HG02870 (cell line): ENCODE data around the gene SLC28A2.
"Not testable (repeated sequence)": the region's sequence is repeated elsewhere in the genome, so short reads cannot be mapped to it uniquely, and the experiment has no call there.

Source experiments
- ATAC-seq: cut with Tn5 transposase; IDR thresholded peaks from one replicate; pipeline ENCODE4 v1.9.1; 2021; ENCODE audit warnings: mild to moderate bottlenecking, moderate library complexity; ENCODE audit not compliant: unreplicated experiment

SLC28A2 gene

DNA sequence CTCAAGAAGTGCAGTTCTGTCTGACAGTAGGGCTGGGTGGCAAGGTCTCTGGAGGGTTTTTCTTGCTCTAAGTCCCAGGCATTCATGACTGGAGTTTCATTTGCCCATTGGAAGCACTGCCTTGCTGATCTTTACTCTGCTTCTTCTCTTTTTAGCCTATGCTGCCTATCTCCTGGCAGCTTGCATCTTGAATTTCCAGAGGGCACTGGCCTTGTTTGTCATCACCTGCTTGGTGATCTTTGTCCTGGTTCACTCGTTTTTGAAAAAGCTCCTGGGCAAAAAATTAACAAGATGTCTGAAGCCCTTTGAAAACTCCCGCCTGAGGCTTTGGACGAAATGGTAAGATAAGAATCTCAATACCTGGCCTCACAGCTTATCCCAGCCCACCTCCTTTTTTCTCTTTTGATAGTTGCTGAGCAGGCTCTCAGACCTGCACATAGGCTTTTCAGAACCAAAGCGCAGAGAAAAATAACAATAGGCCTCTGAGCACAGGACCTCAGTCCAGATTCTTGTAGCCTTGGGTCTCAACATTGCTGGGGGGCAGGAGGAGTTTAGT is 10.9 kb downstream of the SLC28A2 start:
- no peak for ATAC-seq

DNA sequence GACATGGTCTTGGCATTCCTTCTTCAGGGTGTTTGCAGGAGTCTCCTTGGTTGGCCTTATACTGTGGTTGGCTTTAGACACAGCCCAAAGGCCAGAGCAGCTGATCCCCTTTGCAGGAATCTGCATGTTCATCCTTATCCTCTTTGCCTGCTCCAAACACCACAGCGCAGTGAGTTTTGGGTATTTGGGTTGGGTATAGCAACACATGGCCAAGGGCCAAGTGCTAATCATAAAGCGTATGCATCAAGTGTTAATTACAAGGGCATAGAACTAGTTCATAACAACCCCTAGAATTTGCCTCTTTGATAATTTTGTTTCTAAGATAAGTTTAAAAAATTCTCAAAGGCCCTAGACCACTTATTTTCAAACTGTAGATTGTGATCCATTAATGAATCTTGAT is 11.8 kb downstream of the SLC28A2 start:
- no peak for ATAC-seq

DNA sequence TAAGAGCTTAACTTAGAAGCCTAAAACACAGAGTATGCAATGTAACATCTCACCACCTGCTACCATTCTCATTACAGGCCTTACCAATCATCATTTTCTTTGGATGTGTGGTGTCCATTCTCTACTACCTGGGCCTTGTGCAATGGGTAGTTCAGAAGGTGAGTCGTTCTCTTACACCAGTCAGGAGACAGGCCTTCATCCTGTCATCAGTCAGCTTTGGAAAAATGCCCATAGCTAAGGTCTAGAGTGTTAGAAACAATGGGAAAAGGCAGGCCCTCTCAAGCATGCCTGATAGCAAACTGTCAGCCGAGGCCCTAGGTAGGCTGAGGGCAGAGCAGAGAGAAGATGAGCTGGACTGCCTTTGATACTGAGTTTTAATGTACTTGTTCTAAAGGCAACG is 13.5 kb downstream of the SLC28A2 start:
- no peak for ATAC-seq

DNA sequence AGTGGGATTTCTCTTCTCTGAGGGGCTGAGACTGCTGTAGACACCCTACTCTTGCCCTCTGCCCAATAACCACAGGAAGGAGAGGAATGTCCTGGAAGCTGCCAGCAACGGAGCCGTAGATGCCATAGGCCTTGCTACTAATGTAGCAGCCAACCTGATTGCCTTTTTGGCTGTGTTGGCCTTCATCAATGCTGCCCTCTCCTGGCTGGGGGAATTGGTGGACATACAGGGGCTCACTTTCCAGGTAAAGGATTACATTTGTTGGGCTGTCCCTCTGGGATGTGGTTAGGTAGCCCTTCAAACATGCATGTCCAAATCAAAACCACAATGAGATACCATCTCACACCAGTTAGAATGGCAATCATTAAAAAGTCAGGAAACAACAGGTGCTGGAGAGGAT is 16.1 kb downstream of the SLC28A2 start:
- no peak for ATAC-seq

DNA sequence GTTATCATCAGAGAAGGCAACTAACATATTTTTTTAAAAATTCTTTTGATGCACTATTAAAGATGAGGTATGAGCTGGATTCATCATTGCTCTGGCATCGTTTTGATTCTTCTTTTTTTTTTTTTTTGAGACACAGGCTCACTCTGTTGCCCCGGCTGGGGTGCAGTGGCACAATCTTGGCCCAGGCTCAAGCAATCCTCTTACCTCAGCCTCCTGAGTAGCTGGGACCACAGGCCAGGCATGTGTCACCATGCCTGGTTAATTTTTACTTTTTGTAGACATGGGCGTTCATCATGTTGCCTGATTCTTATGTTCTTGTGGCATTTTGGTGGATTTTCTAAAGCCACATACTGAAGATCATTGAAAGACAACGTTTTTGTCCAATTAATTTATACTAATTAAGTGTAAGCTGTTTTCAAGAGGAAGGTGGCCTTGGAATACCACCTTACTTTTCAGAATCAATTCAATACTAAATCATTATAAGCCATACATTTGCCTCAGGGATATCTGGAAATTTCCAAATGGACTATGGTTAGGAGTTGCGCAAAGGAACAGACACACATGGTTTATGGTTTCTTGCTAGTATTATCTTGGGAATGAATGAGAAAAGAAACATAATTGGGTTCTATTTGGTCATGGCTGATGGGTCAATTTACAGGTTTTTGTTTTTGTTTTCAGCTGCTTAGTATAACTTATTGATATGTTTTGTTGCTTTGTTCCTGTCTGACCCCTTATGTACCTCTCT is 22.8 kb downstream of the SLC28A2 start:
- ATAC-seq, result no peak

DNA sequence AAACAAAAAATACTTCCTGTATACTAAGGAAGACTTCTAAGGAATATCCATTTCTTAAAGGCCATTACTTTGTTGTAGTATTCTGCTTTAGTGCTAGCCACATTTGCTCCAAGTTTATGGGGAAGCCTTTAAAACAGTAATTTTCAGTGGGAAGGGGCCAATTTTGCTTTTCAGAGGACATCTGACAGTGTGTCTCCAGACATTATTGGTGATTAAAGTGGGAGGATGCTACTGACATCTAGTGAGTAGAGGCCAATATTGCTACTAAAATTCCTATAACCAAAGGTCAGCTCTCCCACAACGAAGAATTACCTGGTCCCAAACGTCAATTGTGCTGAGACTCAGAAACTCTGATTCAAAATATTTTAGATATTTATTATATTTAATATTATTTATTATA is 24.8 kb downstream of the SLC28A2 start:
- no peak for ATAC-seq

DNA sequence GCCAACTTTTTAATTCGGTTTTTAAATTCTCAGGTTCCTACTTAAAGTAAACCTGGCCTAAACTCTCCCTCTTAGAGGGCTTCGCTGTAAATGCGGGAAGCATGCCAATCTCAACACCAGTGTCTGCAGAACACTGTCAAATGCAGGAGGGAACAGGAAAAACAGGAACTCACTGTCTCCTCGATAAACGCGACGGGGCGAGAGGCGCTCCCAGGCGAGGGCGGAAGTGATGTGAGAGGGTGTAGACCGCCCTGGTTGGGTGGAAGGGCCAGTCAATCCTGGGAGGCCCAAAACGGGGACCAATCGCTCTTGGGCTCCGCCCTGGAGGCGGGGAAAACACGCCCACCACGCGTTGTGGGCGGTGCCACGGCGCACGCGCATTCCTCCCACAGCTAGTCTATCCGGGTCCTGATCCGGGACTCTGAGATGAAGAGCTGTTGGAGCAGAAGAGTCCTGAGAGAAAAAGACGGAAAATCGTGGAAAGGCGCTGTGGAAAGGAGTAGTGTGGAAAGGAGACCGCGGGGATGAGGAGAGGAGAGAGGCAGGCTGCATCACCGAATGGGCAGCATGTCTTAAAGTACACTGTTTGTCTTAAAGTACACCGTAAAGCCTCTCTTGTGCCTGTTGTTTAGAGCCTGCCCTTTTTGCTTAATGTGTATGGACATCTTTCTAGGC is 27.1 kb downstream of the SLC28A2 start:
- ATAC-seq, result peak; percentile 100

DNA sequence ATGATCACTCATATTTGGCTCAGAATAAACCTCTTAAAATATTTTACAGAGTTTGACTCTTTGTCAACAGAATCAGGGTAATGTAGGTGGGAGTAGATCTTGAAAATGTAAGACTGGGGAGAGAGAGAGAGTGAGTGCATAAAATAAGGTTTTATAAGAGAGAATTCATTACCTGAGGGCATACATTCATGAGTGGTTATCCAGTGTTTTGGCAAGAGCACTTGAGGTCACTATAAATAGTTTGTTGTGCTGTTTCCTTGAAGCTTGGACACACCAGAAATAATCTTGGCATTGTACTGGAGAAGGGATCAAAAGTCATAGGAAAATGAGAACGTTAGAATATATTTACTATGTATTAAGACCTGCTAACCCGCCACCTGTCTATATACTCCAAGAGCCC is 33.4 kb downstream of the SLC28A2 start:
- ATAC-seq, result no peak

DNA sequence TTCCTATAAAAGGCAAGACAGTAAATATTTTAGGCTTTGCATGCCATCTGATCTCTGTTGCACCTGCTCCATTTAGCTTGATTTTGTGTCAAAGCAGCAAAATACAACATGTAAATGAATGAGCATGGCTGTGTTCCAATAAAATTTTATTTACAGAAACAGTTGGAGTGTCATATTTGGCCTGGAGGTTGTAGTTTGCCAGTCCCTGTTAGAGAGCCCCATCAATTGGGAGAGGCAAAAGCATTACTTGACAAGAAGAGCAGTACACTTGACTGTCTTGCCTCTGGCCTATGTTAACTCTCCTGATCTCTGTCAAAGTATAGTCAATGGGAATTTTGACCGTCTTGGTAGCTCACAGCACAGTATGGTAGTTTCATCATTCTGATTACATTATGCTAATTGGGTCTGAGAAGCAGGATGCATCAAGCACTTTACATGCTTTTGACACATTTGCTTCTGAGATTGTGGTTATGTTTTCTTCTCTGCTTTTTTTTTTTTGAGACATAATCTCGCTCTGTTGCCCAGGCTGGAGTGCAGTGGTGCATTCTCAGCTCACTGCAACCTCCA is 35.4 kb downstream of the SLC28A2 start:
- ATAC-seq, result no peak

DNA sequence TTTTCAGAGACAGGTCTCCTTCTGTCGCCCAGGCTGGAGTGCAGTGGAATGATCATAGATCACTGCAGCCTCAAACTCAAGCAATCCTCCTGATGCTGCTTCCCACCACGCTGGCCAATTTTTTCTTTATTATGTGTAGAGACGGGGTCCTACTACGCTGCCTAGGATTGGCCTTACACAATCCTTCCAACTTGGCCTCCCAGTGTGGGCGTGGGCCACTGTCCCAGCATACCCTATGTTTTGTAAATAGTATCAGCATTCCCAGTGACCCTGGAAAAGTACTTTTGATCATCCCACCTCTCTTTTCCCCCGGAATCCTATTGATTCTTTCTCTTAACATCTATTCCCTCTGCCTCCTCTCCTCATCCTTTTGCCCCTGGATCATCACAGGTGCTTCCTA is 36.9 kb downstream of the SLC28A2 start:
- ATAC-seq, result no peak

DNA sequence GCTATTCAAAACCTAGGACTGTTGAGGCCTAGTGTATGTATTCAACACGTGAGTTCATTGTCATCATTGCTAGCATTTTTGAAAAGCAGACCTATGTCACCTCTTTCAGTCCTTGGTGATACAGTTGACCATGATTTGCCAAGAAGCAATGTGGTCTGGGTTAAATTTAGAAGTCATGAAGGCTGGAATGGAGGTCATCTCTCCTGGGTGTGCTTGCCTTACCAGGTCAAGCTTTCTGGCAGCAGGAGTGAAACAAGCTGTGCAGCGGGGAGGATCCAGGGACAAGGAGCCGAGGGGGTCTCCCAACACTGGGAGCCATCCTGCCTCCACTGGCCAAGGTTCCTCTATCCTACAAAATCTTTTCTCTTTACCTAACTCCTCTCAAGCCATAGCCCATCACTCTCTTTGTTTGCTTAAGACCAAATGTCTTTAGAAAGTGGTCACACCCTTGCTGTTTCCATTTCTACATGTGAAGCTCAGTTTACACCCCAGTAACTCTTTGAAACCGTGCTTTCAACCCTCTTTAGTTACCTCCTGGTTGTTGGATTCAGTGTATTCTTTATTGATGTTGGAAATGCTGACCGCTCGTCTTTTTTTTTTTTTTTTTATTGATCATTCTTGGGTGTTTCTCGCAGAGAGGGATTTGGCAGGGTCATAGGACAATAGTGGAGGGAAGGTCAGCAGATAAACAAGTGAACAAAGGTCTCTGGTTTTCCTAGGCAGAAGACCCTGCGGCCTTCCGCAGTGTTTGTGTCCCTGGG is 40.0 kb downstream of the SLC28A2 start:
- no peak for ATAC-seq

DNA sequence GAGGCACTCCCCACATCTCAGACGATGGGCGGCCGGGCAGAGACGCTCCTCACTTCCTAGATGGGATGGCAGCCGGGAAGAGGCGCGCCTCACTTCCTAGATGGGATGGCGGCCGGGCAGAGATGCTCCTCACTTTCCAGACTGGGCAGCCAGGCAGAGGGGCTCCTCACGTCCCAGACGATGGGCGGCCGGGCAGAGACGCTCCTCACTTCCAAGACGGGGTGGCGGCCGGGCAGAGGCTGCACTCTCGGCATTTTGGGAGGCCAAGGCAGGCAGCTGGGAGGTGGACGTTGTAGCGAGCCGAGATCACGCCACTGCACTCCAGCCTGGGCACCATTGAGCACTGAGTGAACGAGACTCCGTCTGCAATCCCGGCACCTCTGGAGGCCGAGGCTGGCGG is 41.3 kb downstream of the SLC28A2 start:
- ATAC-seq, result not testable (repeated sequence)

DNA sequence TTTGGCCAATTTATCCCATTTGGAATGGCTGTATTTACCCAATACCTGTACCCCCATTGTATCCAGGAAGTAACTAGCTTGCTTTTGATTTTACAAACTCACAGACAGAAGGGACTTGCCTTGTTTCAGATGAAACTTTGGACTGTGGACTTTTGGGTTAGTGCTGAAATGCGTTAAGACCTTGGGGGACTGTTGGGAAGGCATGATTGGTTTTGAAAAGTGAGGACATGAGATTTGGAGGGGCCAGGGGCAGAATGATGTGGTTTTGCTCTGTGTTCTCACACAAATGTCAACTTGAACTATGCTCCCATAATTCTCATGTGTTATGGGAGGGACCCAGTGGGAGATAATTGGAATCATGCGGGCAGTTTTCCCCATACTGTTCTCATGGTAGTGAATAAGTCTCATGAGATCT is 46.9 kb downstream of the SLC28A2 start:
- ATAC-seq, result not testable (repeated sequence)

DNA sequence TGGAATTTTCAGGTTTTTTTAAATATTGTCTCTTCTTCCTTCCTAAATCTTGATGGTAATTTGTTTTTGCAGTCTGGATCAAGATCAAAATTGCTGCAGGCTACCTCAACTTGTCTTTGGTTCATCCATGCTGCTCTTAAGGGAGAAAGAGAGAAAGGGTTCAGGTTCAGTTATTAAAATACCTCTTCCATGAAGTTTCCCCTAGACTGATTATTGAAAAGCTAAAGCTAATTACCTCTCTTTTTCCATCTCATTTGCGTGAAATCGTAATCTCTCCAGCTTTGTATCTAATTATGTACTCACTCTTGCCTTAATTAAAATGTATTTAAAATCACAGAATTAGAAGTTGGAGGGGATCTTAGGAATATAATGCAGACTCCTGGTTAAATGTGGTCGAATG is 52.7 kb downstream of the SLC28A2 start:
- ATAC-seq, result no peak

DNA sequence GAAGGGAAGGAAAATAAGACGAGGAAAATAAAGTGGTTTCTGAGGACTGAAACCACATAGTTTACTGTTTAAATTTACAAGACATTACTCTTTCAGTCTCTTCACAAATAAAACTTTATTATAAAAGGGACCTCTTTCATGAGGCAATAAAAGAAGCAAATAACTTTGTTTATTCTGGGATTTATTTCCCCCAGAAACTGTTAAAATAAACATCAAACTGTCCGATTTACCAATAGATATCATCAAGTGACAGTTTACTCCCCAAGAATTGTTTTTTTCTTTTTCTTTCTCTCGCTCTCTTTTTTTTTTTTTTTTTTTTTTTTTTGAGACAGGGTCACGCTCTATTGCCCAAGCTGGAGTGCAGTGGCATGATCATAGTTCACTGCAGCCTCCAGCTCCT is 54.1 kb downstream of the SLC28A2 start:
- ATAC-seq, result no peak

DNA sequence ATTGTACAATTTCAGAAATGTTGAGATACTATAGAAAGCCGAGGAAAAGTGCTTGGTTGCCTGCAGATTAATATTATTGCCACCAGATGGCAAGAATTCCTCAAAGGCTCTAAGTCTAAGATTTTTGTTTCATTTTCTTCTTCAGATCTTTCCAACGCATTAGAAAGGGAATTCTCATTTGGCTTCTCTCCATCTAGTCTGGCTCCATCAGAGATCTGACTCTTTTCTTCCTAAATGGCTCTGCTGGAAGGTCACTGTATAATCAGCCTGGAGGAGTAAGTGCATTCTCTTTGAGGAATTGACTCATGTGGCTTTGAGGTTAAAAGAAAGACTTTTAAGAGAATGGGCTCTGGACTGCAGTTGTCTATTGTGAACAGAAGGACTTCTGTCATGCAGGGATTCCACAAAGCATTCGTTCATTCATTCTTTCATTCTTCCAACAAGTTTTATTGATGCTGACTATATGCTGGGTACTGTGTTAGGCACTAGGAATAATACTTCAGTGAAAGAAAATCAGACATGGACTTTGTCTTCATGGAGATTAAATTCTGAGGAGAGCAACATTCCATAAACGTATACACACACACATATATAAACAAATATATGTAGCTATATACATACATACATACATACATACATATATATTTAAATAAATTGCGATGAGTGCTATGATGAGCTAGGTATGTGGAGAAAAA is 55.3 kb downstream of the SLC28A2 start:
- no peak for ATAC-seq

DNA sequence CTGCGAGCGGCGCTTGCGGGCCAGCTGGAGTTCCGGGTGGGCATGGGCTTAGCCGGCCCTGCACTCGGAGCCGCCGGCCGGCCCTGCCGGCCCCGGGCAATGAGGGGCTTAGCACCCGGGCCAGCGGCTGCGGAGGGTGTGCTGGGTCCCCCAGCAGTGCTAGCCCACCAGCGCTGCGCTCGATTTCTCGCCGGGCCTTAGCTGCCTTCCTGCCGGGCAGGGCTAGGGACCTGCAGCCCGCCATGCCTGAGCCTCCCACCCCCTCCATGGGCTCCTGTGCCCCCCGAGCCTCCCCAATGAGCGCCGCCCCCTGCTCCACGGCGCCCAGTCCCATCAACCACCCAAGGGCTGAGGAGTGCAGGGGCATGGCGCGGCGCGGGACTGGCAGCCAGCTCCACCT is 62.1 kb downstream of the SLC28A2 start:
- ATAC-seq, result not testable (repeated sequence)

DNA sequence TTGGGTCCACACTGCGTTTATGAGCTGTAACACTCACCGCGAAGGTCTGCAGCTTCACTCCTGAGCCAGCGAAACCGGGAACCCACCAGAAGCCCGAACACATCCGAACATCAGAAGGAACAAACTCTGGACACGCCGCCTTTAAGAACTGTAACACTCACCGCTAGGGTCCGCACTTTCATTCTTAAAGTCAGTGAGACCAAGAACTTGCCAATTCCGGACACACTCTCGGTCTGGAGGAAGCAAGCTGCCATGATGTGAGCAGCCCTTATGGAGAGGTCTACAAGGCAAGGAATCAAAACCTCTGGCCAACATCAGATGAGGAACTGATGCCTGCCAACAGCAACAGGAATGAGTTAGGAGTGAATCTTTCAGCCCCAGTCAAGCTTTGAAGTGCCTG is 62.9 kb downstream of the SLC28A2 start:
- no peak for ATAC-seq

DNA sequence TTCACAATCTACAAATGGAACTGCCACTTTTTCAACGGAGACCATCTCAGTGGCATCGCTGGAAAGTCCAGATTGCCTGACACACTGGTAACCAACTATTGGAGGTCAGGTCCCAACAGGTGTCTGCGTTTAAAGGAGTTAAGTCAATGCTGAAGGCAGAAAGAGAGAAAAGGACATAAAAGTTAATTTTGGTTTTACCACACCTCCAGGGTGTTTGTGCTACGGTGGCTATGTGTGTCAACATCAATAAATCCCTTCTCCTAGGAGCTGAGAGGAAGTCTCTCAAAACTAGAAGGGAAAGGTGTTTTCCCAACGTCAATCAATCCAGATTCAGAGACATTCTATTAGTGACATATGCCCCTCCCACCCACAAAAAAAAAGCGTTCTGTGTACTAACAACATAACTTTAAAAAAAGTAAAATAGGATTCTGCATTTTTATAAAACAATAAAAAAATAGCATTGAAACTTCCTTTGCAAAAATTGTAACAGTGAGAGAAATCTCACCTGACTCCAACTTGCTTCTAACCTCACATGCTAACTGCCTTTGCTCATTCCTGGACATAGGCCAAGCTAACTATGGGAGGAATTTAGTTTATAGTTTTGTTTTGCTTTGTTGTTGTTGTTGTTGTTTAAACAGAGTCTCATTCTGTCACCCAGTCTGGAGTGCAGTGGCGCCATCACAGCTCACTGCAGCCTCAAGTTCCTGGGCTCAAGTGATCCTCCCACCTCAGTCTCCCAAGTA is 67.6 kb downstream of the SLC28A2 start:
- no peak for ATAC-seq

DNA sequence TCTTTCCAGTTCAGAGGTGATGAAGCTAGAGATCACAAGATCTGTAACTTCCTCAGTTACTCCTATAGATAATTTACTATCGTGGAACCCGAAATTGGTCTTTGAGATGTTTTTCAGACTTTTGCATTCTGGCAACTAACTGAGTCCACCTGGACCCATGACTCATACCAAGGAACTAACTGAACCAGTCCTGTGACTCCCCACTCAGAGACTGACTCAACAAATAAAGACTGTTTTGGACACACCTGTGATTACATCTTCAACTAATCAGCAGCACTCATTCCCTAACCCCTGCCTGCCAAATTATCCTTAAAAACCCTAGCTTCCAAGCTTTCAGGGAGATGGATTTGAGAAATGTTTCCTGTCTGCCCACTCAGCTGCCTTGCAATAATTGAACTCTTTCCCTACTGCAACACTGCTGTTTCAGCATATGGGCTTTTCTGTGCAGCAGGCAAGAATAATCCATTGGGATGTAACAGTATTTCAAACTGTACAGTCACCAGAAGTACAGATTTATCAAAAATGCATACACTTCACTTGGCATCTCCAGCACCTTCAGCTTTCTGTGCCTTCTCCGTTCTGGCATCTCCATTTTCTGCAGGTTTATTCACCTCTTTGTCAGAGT is 68.7 kb downstream of the SLC28A2 start:
- no peak for ATAC-seq
